HEK293T (cell line): ENCODE results near the gene SLFN13.

ENCODE experiments used
- CTCF ChIA-PET: fragments of 350-600 bp; formaldehyde crosslinking; extraction: SDS; loops from one replicate; lab custom pipeline; 2021; ENCODE audit warnings: antibody characterized with exemption, inconsistent platforms; lab: Yijun Ruan, JAX
- POLR2A ChIA-PET: fragments of 350-600 bp; formaldehyde crosslinking; extraction: SDS; loops from one replicate; lab custom pipeline; 2020; ENCODE audit warnings: antibody characterized with exemption, inconsistent platforms; lab: Yijun Ruan, JAX
- DNase-seq: peaks from one replicate; pipeline ENCODE4 v3.0.0; 2012; ENCODE audit warnings: mixed read lengths; ENCODE audit errors: extremely low spot score
- ARNT ChIP-seq: fragments of 450-650 bp; IDR thresholded peaks from 2 replicates; pipeline ENCODE4 v1.6.1; 2017; ENCODE audit warnings: mild to moderate bottlenecking
- BHLHE40 ChIP-seq: fragments of 450-650 bp; IDR thresholded peaks from 2 replicates; pipeline ENCODE4 v1.6.1; 2016; ENCODE audit warnings: mild to moderate bottlenecking, moderate library complexity, borderline replicate concordance
- CTBP1 ChIP-seq: fragments of 450-650 bp; IDR thresholded peaks from 2 replicates; pipeline ENCODE4 v1.6.1; 2016; ENCODE audit warnings: borderline replicate concordance
- ELF4 ChIP-seq: fragments of 450-650 bp; IDR thresholded peaks from 2 replicates; pipeline ENCODE4 v1.6.1; 2017; ENCODE audit warnings: antibody characterized with exemption
- FOXA1 ChIP-seq: fragments of 450-650 bp; IDR thresholded peaks from 2 replicates; pipeline ENCODE4 v1.6.1; 2016; ENCODE audit warnings: mild to moderate bottlenecking
- FOXK2 ChIP-seq: fragments of 450-650 bp; IDR thresholded peaks from 2 replicates; pipeline ENCODE4 v1.6.1; 2016; ENCODE audit warnings: mild to moderate bottlenecking
- FOXM1 ChIP-seq: fragments of 450-650 bp; IDR thresholded peaks from 2 replicates; pipeline ENCODE4 v1.6.1; 2017; ENCODE audit warnings: mild to moderate bottlenecking, borderline replicate concordance
- HDGF ChIP-seq: fragments of 450-650 bp; IDR thresholded peaks from 2 replicates; pipeline ENCODE4 v1.6.1; 2017; ENCODE audit warnings: antibody characterized with exemption, borderline replicate concordance
- L3MBTL2 ChIP-seq: fragments of 450-650 bp; conservative IDR thresholded peaks from 2 replicates; pipeline ENCODE4 v1.6.1; 2016; ENCODE audit warnings: mild to moderate bottlenecking
- LEF1 ChIP-seq: fragments of 450-650 bp; IDR thresholded peaks from 2 replicates; pipeline ENCODE4 v1.6.1; 2017; ENCODE audit warnings: mild to moderate bottlenecking, borderline replicate concordance
- NFRKB ChIP-seq: fragments of 450-650 bp; IDR thresholded peaks from 2 replicates; pipeline ENCODE4 v1.6.1; 2016; ENCODE audit warnings: mild to moderate bottlenecking, moderate library complexity
- PKNOX1 ChIP-seq: fragments of 450-650 bp; IDR thresholded peaks from 2 replicates; pipeline ENCODE4 v1.6.1; 2016
- SP1 ChIP-seq: fragments of 450-650 bp; IDR thresholded peaks from 2 replicates; pipeline ENCODE4 v1.6.1; 2017
- SUZ12 ChIP-seq: fragments of 450-650 bp; IDR thresholded peaks from 2 replicates; pipeline ENCODE4 v1.6.1; 2016; ENCODE audit warnings: mild to moderate bottlenecking
- TARDBP ChIP-seq: fragments of 450-650 bp; IDR thresholded peaks from 2 replicates; pipeline ENCODE4 v1.6.1; 2016
- ZNF384 ChIP-seq: fragments of 450-650 bp; IDR thresholded peaks from 2 replicates; pipeline ENCODE4 v1.6.1; 2016

Gene SLFN13

GRCh38 chr17:35488991-35489390 is 40.4 kb upstream of the SLFN13 start:
- ChIA-PET CTCF (no interaction called here), POLR2A (no interaction called here)
- no peak for TF ChIP-seq CTBP1
- no peak for TF ChIP-seq FOXM1
- TF ChIP-seq LEF1: no peak
- no peak for DNase-seq

GRCh38 chr17:35486920-35487732 is 38.6 kb upstream of the SLFN13 start:
- DNase-seq: no peak
- no peak for TF ChIP-seq FOXM1
- TF ChIP-seq ELF4: no peak
- TF ChIP-seq ARNT: no peak
- TF ChIP-seq L3MBTL2: no peak
- TF ChIP-seq FOXK2: no peak
- no peak for TF ChIP-seq SP1
- TF ChIP-seq TARDBP: no peak
- TF ChIP-seq SUZ12: no peak
- TF ChIP-seq PKNOX1: no peak
- TF ChIP-seq BHLHE40: no peak
- TF ChIP-seq NFRKB: no peak
- POLR2A ChIA-PET: no interaction called here
- CTCF ChIA-PET: no interaction called here

GRCh38 chr17:35479271-35479670 is 30.7 kb upstream of the SLFN13 start:
- ChIA-PET CTCF (no interaction called here), POLR2A (no interaction called here)
- TF ChIP-seq CTBP1: no peak
- TF ChIP-seq ARNT: no peak
- TF ChIP-seq FOXA1: no peak
- no peak for TF ChIP-seq PKNOX1
- no peak for TF ChIP-seq LEF1
- no peak for TF ChIP-seq SUZ12
- no peak for TF ChIP-seq FOXK2
- no peak for TF ChIP-seq TARDBP
- TF ChIP-seq ELF4: no peak
- no peak for TF ChIP-seq L3MBTL2
- TF ChIP-seq FOXM1: no peak
- TF ChIP-seq NFRKB: no peak
- no peak for TF ChIP-seq BHLHE40
- TF ChIP-seq ZNF384: no peak
- no peak for TF ChIP-seq HDGF
- TF ChIP-seq SP1: no peak
- no peak for DNase-seq

- no peak for TF ChIP-seq NFRKB
- TF ChIP-seq ARNT: no peak
- TF ChIP-seq FOXM1: no peak
- TF ChIP-seq ZNF384: no peak
- no peak for TF ChIP-seq FOXA1
- TF ChIP-seq FOXK2: no peak
- TF ChIP-seq CTBP1: no peak
- no peak for TF ChIP-seq TARDBP
- no peak for TF ChIP-seq SUZ12
- TF ChIP-seq LEF1: no peak
- TF ChIP-seq L3MBTL2: no peak
- no peak for TF ChIP-seq PKNOX1
- no peak for TF ChIP-seq ELF4
- POLR2A ChIA-PET: no interaction called here
- DNase-seq: no peak
Measured at GRCh38 chr17:35477248-35477647, 28.7 kb upstream of the SLFN13 start.

GRCh38 chr17:35476283-35476820 is 27.8 kb upstream of the SLFN13 start:
- DNase-seq: no peak
- CTCF ChIA-PET: no interaction called here
- TF ChIP-seq FOXA1: no peak
- no peak for TF ChIP-seq TARDBP
- no peak for TF ChIP-seq FOXM1
- TF ChIP-seq SUZ12: no peak
- no peak for TF ChIP-seq NFRKB
- TF ChIP-seq ARNT: no peak
- no peak for TF ChIP-seq PKNOX1
- TF ChIP-seq FOXK2: no peak
- no peak for TF ChIP-seq ZNF384
- no peak for TF ChIP-seq CTBP1
- TF ChIP-seq L3MBTL2: no peak
- no peak for TF ChIP-seq ELF4
- POLR2A ChIA-PET: no interaction called here

More at GRCh38 chr17:35477248-35477647, 28.7 kb upstream of the SLFN13 start:
- CTCF ChIA-PET: no interaction called here

GRCh38 chr17:35468475-35468874 is 19.9 kb upstream of the SLFN13 start:
- TF ChIP-seq PKNOX1 (no peak), L3MBTL2 (no peak), ZNF384 (no peak), SP1 (no peak), TARDBP (no peak), CTBP1 (no peak), FOXA1 (no peak), FOXK2 (no peak), BHLHE40 (no peak)
- DNase-seq: no peak
- ChIA-PET POLR2A (no interaction called here), CTCF (no interaction called here)
